OCI-LY1 (cell line): ENCODE results near the gene SORD.

Experiments
- H2AFZ ChIP-seq: fragments of 200-600 bp; sonication (generic), shearing (Covaris generic); 2 replicates; pipeline ENCODE4 v1.6.0; 2014; ENCODE audit warnings: antibody characterized with exemption, mild to moderate bottlenecking, low read length
- H3F3A ChIP-seq: fragments of 200-600 bp; sonication (generic), shearing (Covaris generic); 2 replicates; pipeline ENCODE4 v1.6.0; 2014; ENCODE audit warnings: mild to moderate bottlenecking, antibody characterized with exemption, low read length, moderate library complexity; ENCODE audit not compliant: insufficient read depth
- H3K27ac ChIP-seq: fragments of 200-600 bp; sonication (generic); 2 replicates; pipeline ENCODE4 v1.5.1; 2014; ENCODE audit warnings: low read length, mixed run types, mild to moderate bottlenecking, low read depth; ENCODE audit not compliant: poor library complexity, severe bottlenecking
- H3K27me3 ChIP-seq: fragments of 200-600 bp; sonication (generic); 2 replicates; pipeline ENCODE4 v1.6.0; 2014; ENCODE audit warnings: antibody characterized with exemption, mild to moderate bottlenecking, low read length, moderate library complexity; ENCODE audit not compliant: insufficient read depth
- H3K36me3 ChIP-seq: fragments of 200-600 bp; sonication (generic); 2 replicates; pipeline ENCODE4 v1.6.1; 2014; ENCODE audit warnings: mild to moderate bottlenecking, antibody characterized with exemption, low read length, moderate library complexity, mixed read lengths; ENCODE audit not compliant: insufficient read depth
- H3K4me1 ChIP-seq: fragments of 200-600 bp; sonication (generic); 2 replicates; pipeline ENCODE4 v1.5.1; 2014; ENCODE audit warnings: mild to moderate bottlenecking, low read length, moderate library complexity; ENCODE audit not compliant: insufficient read depth, severe bottlenecking
- H3K4me2 ChIP-seq: fragments of 200-600 bp; sonication (generic), shearing (Covaris generic); 2 replicates; pipeline ENCODE4 v1.6.1; 2014; ENCODE audit warnings: low read length
- H3K4me3 ChIP-seq: fragments of 200-600 bp; sonication (generic); 2 replicates; pipeline ENCODE4 v1.5.1; 2014; ENCODE audit warnings: low read length, low read depth, mild to moderate bottlenecking, mixed read lengths; ENCODE audit not compliant: poor library complexity, severe bottlenecking
- H3K79me2 ChIP-seq: fragments of 200-600 bp; shearing (Covaris generic); 2 replicates; pipeline ENCODE4 v1.6.1; 2016; ENCODE audit warnings: mixed run types, low read length, mixed read lengths; ENCODE audit not compliant: insufficient read depth
- H3K9ac ChIP-seq: fragments of 200-600 bp; sonication (generic), shearing (Covaris generic); 2 replicates; pipeline ENCODE4 v1.6.1; 2014; ENCODE audit warnings: mild to moderate bottlenecking, low read length, mixed read lengths
- H3K9me2 ChIP-seq: fragments of 200-600 bp; sonication (generic), shearing (Covaris generic); 2 replicates; pipeline ENCODE4 v1.6.1; 2014; ENCODE audit warnings: low read depth, mild to moderate bottlenecking, low read length, mixed read lengths
- H3K9me3 ChIP-seq: fragments of 200-600 bp; shearing (Covaris generic); 2 replicates; pipeline ENCODE4 v1.6.1; 2014; ENCODE audit warnings: low read length, mixed read lengths
- H4K20me1 ChIP-seq: fragments of 200-600 bp; sonication (generic), shearing (Covaris generic); 2 replicates; pipeline ENCODE4 v1.6.0; 2016; ENCODE audit warnings: mild to moderate bottlenecking, low read length; ENCODE audit not compliant: insufficient read depth
- EZH2 ChIP-seq: fragments of 200-600 bp; sonication (generic), shearing (Covaris generic); IDR thresholded peaks from 2 replicates; pipeline ENCODE4 v1.8.0; 2017; ENCODE audit warnings: borderline replicate concordance, mixed run types, mild to moderate bottlenecking, antibody characterized with exemption, low read length, moderate library complexity, mixed read lengths
- TF ChIP-seq, protein P1 (sequence below): fragments of 200-600 bp; sonication (generic), shearing (Covaris generic); IDR thresholded peaks from 2 replicates; pipeline ENCODE4 v1.5.1; 2017; ENCODE audit warnings: mild to moderate bottlenecking, antibody characterized with exemption, low read length, moderate library complexity, mixed read lengths

SORD gene

DNA sequence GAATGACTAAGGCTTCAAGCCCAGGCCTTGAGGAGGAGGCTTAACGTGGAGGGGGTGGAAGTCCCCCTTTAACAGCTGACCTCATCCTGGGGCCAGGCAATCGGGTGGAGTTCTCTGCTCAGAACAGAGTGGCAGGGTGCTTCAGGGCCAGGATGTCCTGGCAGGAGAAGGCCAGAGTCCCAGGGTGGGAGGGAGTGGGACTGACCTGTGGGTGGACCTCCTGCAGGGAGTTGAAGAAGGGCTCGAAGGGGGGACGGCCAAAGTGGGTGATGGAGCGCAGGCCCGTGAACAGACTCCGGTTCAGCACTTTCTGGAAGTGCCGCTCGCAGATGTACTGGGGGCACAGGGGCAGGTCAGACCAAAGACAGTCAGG, 71.3 kb downstream of the SORD start:
- Histone ChIP-seq H3K9me2 (no peaks in the 10 kb centered on the region), H2AFZ (no peak overlapping the region), H3K79me2 (no peaks in the 10 kb centered on the region)

DNA sequence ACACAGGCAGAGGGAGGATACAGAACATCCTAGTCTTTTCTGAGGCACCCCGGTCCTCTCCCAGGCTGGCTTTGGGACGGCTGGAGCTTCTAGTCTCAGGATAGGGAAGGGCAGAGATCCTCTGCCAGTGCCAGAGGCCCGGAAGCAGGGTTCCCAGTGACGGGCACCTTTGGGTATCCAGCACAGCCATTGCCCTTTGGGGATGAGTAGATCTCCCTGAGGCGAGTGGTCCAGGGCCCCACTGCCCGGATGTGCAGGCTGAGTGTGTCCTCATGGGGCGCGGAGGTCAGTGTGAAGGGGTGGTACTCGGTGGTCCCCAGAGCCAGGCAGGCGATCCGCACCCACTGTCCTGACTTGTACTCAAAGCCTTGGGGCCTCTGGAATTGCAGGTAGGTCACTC, 72.7 kb downstream of the SORD start:
- Histone ChIP-seq H3K79me2 (no peaks in the 10 kb centered on the region), H2AFZ (no peak overlapping the region), H3K9me2 (no peaks in the 10 kb centered on the region), H3K4me3 (no peak overlapping the region), H3K27ac (no peak overlapping the region), H4K20me1 (no peaks in the 10 kb centered on the region), H3K4me1 (no peaks in the 10 kb centered on the region), H3K4me2 (no peak overlapping the region), H3F3A (no peaks in the 10 kb centered on the region), H3K9me3 (no peaks in the 10 kb centered on the region), H3K27me3 (0 out of 2 replicates have a peak, but pooled peaks cover 4% of the 10 kb centered on the region), H3K9ac (no peak overlapping the region), H3K36me3 (no peaks in the 10 kb centered on the region)
- TF ChIP-seq EZH2 = no peak
- TF ChIP-seq, protein P1, sequence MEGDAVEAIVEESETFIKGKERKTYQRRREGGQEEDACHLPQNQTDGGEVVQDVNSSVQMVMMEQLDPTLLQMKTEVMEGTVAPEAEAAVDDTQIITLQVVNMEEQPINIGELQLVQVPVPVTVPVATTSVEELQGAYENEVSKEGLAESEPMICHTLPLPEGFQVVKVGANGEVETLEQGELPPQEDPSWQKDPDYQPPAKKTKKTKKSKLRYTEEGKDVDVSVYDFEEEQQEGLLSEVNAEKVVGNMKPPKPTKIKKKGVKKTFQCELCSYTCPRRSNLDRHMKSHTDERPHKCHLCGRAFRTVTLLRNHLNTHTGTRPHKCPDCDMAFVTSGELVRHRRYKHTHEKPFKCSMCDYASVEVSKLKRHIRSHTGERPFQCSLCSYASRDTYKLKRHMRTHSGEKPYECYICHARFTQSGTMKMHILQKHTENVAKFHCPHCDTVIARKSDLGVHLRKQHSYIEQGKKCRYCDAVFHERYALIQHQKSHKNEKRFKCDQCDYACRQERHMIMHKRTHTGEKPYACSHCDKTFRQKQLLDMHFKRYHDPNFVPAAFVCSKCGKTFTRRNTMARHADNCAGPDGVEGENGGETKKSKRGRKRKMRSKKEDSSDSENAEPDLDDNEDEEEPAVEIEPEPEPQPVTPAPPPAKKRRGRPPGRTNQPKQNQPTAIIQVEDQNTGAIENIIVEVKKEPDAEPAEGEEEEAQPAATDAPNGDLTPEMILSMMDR = no peak

More for the DNA sequence above, 71.3 kb downstream of the SORD start:
- H3K9ac ChIP-seq = no peak overlapping the region
- H3K4me1 ChIP-seq = no peaks in the 10 kb centered on the region
- no peaks in the 10 kb centered on the region for H3K9me3 ChIP-seq
- no peak overlapping the region for H3K4me3 ChIP-seq
- H3K27me3 ChIP-seq = 0 out of 2 replicates have a peak, but pooled peaks cover 4% of the 10 kb centered on the region
- H3K36me3 ChIP-seq = no peaks in the 10 kb centered on the region
- H3F3A ChIP-seq = no peaks in the 10 kb centered on the region
- no peak overlapping the region for H3K27ac ChIP-seq
- no peaks in the 10 kb centered on the region for H4K20me1 ChIP-seq
- no peak overlapping the region for H3K4me2 ChIP-seq
- TF ChIP-seq, protein P1 = no peak
- no peak for TF ChIP-seq EZH2

DNA sequence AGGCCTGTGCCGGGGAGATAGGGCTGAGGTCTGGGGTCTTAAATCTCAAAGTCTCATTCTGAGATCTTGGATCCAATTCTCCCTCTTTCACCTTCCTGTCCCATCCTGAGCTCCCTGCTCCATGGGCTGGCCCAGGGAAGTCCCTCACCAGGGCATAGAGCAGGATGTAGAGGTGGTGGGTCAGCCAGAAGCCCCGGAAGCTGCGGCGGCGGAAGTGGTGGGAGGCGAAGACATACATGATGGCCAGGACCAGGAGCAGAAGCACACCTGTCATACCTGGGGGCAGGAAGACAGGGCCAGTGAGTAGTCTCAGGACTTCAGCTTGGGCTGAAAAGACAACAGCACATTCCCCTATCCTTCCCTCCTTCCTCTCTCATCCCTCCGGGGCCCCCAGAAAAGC, 74.5 kb downstream of the SORD start:
- H3K36me3 ChIP-seq = no peaks in the 10 kb centered on the region
- H3K27me3 ChIP-seq = 0 out of 2 replicates have a peak, but pooled peaks cover 4% of the 10 kb centered on the region
- TF ChIP-seq, protein P1 = no peak
- no peak for TF ChIP-seq EZH2
- H3K9ac ChIP-seq = no peak overlapping the region
- no peak overlapping the region for H3K4me3 ChIP-seq
- no peak overlapping the region for H3K27ac ChIP-seq
- no peak overlapping the region for H2AFZ ChIP-seq
- no peak overlapping the region for H3K4me2 ChIP-seq
- H3F3A ChIP-seq = no peaks in the 10 kb centered on the region
- no peaks in the 10 kb centered on the region for H4K20me1 ChIP-seq
- H3K79me2 ChIP-seq = no peaks in the 10 kb centered on the region
- no peaks in the 10 kb centered on the region for H3K4me1 ChIP-seq
- no peaks in the 10 kb centered on the region for H3K9me2 ChIP-seq
- H3K9me3 ChIP-seq = no peaks in the 10 kb centered on the region
